GM21367 (cell line): Measurements from ENCODE around the gene RANBP6.
"Not testable (repeated sequence)": the region's sequence is repeated elsewhere in the genome, so short reads cannot be mapped to it uniquely, and the experiment has no call there.

ENCODE experiments used
- ATAC-seq: cut with Tn5 transposase; IDR thresholded peaks from one replicate; pipeline ENCODE4 v1.9.1; 2021; ENCODE audit not compliant: unreplicated experiment

Gene RANBP6

DNA sequence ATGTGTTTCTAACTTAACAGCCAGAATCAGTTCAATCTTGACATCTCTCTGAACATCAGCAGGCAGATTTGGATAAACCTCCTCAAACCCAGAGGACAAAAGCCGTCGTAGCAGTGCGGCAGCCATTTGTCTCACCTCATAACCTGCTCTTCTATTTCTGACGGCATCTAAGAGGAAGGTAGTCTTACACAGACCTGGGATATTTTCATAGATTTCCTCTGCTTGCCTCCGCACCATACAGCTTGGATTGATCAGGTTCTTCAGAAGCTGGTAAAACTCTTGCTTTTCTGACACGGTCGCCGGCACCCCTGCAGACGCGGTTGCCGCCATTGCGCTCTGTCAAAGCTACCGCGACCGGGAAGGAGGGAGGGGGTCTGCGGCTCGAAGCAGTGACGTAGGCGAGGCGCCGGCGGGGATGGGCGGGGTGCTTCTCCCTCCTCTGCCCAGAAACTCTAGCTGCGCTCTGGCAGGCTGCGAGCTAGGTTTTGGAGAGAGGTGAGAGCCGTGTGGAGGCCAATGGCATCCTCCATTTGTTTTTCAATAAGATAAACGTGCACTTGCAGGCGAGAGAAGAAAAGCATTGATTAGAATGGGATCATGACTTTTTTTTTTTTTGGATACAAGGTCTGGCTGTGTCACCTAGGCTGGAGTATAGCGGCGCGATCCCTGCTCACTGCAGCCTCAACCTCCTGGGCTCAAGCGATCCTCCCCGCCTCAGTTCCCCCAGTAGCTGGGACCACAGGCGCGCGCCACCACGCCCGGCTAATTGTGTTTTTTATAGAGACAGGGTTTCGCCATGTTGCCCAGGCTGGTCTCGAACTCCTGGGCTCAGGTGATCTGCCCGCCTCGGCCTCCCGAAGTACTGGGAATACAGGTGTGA, at the start of gene RANBP6:
Gene RANBP6, minus strand, starts transcription at position 347 of the 880 bp plus-strand sequence. Its CDS starts 17 bp downstream, at position 330.
- ATAC-seq: peak; percentile 97

DNA sequence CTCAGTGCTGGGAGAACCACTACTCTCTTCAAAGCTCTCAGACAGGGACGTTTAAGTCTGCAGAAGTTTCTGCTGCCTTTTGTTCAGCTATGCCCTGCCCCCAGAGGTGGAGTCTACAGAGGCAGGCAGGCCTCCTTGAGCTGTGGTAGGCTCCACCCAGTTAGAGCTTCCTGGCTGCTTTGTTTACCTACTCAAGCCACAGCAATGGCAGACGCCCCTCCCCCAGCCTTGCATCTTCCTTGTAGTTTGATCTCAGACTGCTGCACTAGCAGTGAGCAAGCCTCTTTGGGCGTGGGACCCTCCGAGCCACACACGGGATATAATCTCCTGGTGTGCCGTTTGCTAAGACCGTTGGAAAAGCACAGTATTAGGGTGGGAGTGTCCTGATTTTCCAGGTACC, 47.7 kb upstream of the RANBP6 start:
- ATAC-seq: not testable (repeated sequence)

DNA sequence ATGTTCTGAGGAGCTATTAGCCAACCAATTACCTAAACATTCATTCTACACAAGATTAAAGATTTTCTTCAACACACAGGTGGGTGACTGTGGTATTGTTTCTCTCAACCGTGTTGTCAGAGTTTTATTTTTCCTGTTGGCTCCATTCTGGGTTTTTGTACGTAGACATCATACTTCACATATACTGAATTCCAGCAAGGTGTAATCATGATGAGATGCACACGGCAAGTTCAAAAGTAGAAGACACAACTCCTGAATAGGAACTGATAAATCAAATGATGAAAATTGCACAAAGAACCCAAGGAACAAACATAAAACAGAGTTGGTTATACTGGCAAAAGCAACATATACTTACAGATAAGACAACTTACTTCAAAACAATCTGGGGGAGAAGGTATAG, 40.2 kb upstream of the RANBP6 start:
- no peak for ATAC-seq

DNA sequence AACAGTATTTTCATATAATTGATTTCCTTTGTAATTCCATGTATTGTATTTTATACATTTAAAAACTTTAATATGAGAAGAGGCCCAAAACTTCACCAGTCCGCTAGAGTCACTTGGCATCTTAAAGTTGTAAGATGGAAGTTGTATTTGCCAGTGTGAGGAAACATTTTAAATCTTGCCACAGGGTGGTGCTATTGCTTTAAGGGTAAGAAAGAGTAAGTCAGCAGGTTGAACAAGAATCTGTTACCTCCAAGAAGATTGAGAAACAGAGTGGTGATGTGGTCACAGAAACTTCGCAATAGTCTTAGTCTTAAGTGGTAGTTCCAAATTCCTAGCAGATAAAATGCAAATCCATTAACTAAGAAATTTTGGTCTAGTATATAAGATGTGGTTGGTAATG, 39.8 kb upstream of the RANBP6 start:
- no peak for ATAC-seq

DNA sequence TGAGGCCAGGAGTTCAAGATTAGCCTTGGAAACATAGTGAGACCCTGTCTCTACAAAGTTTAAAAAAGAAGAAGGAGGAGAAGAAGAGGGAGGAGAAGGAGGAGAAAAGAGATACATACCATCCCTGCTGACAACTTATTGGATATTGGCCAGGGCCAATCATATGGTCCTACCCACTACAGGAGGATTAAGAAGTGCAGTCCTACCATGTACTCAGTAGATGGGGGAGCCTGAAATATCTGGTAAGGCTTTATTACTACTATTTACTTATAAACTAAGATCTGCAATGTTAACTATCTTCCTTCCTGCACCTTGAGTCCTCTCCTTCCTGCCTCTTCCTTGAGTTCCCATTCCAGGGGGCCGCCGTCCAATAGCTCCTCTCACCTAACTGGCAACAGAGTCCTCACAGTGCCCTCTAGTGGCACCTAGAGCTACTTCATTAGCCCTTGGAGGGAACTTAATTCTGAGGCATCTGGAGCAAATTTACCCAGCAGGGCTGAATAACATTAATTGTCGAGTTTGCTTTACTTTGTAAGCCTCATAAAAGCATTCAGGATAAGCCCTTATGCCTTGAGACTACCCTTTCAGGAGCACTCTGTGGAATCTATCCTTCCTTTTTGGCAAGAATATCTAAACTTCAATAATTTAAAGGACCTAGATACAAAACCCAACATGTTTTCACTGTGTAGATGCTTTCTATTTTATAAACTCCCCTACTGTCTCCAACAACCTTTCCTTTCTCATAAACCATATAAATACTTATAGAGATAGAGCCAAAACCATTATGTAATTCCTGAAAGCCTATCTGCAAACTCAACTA, 39.1 kb upstream of the RANBP6 start:
- ATAC-seq: peak; percentile 35

DNA sequence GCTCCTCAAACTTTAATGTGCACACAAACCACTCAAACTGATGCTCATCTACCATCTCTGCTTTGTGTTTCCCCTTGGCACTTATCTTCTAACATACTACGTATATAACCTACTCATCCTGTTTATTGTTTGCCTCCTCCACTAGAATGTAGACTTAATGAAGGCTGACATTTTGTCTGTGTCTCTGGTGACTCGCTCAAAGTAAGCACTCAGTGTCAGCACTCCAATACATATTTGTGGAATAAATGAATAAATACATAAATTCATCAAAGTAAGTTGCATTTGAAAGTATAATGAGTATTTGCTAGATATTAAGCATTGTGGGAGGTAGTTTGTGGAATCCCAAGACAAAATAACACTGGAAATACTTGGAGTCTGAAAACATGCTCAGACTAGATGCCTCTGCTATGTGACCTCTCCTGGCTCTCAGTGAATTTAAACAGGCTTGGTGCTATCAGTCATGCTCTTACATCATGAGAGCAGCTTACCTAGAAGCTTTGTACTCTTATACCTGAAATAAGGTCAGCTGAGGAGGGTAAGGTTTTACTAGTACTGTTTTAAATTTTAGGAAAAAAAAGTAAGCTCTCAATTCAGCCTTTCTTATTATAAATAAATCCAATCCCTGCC, 37.0 kb upstream of the RANBP6 start:
- no peak for ATAC-seq

DNA sequence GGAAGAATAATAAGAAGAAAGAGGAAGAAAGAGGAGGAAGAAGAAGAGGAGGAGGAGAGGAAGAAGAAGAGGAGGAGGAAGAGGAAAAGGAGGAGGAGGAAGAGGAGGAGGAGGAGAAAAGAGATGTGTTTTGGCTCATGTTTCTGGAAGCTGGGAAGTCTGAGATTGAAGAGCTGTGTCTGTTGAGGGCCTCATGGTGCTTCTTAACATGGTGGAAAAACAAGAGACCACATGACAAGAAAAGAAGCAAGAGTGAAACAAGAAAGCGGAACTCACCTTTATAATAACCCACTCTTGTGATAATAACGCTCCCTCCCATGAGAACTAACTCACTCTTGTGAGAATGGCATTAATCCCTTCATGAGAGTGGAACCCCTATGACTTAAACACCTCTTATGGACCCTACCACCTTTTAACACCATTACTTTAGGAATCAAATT, 36.1 kb upstream of the RANBP6 start:
- peak; percentile 34 for ATAC-seq

DNA sequence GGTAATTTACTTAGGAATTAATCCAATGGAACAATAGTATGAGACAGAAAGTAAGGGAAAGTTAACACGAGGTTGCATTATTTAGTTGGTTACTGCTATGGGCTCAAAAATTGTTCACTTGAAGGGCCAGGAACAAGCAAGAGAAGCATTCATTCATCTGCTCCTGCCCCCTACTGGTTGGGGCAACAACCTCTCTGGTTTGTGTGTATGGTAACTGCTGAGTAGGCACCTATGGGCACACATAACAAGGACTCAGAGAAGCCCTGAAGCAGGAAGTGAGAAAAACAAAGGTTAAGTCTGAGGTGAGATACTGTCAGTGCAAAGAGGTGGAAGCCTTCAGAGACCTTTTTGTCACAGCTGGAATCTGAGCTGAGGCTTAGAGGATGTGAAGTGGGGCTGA, 34.4 kb upstream of the RANBP6 start:
- peak; percentile 57 for ATAC-seq

DNA sequence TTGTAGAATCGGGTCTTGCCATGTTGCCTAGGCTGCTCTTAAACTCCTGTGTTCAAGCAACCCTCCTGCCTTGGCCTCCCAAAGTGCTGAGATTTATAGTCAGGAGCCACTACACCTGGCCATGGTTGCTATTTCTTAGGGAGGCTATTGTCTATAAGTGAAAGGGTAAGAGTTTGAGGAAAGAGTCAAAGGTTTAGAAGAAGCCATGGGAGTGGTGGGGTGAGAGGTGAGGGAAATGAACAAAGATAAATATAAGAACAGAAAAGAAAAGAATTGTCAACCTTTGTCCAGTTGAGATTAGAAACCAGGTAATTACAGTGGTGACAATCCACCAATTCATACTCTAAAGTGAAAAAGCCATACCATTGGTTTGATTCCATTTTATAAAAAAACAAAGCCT, 32.6 kb upstream of the RANBP6 start:
- no peak for ATAC-seq

DNA sequence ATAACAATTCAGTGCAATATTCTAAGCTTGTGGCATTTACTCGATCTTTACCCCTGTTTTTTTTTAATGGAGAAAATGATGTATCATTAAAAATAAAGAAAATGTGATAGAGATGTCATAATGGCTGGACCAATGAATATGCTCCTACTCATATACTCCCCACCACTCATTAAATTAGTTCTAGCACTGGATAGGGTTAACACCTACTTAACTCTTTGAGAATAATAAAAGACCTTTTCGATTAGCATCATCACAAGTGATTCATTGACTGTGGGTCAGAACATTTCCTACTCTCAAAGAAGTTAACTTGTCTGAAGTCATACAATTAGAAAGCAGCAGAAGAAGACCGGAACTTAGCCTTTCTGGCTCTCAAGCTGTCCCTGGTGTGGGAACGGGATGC, 31.6 kb upstream of the RANBP6 start:
- no peak for ATAC-seq

DNA sequence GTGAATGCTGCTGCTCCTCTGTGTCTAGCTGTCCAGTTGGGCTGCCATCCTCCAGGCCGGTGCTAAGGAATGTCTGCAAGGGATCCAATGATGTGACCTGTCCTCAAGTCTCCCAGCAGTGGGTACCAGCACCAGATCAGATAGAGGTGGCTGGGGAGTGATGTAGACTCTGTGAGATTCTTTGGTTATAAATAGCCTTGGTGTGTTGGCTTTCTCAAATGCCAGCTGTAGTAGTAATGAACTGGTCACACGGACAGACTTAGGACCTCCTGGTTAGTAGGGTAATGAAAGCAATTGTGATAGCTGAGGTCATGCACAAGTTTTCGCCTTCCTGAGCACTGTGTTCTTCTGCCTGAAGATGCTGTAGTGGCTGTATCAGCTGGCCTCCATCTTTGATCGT, 29.9 kb upstream of the RANBP6 start:
- no peak for ATAC-seq

DNA sequence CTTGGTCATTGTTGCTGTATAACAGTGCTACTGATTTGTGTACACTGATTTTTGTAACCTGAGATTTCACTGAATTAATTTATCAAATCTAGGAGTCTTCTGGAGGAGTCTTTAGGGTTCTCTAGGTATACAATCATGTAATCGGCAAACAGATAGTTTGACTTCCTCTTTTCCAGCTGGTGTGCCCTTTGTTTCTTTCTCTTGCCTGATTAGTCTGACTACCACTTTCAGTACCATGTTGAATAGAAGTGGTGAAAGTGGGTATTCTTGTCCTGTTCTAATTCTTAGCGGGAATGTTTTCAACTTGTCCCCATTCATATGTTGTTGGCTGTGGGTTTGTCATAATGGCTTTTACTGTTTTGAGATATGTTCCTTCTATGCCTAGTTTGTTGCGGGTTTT, 24.7 kb upstream of the RANBP6 start:
- ATAC-seq: no peak

DNA sequence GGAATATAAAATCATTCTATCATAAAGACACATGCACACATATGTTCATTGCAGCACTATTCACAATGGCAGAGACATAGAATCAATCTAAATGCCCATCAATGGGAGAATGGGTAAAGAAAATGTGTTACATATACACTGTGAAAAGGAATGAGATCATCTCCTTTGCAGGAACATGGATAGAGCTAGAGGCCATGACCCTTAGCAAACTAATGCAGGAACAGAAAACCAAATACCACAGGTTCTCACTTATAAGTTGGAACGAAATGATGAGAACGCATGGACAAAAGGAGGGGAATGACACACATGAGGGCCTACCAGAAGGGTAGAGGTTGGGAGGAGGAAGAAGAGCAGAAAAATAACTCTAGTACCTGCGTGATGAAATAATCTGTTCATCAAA, 21.0 kb upstream of the RANBP6 start:
- ATAC-seq: no peak

DNA sequence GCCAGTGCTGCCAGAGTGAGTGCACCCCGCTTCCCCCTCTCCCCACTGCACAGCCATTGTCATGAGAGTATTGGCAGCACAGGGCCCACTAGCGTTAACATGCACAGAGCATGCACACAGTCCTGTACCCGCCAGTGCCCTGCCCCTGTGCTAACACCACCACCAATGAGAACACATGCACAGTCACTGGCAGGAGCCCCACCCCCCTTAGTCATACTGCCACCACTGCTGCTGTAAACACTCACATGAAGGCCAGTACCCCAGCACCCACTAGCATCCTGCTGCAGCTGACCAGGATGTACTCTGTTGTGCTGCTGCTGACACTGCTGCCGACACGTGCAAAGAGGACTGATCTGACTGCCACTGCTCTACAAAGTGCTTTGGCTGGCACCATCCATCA, 19.5 kb upstream of the RANBP6 start:
- ATAC-seq: no peak

DNA sequence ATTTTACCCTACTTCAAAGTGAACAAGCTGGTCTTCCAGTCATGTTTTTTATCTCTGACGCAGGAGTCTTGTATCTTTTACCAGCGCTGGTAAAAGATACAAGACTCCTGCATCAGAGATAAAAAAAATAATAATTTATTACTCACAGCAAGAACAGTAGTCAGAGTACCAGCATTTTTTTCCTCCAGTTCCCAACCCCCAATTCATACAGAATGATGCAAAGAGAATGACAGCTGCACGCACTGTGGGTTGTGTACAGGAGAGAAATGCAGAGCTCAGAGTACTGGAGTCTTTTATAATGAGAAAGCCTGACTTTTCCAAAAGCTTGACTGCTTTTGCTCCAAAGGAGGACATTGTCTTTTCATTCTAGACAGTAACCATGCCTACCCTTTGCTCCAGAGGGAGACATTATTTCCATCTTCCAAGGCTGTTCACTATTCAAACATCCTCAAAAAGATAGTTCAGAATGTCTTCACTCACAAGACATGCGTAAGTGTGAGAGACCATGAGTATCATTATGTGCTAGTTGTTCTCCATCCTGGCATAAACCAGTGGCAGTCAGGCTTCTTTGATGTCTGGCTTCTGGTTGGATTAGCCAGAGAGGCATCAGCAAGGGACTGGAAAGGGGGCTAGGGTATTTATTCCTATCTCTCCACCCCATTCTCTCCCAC, 14.3 kb upstream of the RANBP6 start:
- ATAC-seq: no peak

DNA sequence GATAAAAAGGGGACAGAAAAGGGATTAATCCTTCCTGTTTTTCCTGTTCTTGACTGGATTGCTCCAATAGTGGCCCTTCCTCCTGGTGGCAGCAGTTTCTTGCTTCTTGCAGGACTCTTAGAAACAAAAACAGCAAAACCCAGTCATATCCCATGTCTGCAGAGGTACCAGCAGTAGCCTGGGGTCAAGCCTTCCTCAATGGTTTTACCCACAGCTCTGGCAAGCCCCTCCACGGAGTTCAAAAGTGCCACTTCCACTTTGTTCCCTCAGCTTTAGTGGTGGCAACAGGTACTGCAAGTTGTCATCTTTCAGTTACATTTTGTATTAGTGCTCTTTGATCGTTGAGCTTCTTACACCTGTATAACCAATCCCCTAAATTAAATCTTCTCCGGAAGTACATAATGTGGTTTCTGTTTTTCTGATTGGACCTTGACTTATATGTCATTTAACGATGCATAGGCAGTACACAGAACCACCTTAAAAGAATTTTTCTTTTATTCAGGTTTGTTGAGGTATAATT, 8.7 kb upstream of the RANBP6 start:
- ATAC-seq: no peak

DNA sequence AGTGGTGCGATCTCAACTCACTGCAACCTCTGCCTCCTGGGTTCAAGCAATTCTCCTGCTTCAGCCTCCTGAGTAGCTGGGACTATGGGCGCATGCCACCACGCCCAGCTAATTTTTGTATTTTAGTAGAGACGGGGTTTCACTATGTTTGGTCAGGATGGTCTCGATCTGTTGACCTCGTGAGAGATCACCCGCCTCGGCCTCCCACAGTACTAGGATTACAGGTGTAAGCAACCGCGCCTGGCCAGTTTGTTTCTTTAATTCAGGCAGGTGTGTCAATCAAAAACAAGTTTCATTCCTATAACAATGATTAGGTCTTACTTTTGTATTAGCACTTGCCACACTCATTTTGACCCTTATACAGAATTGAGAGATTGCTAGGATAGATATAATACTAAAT, 1.6 kb upstream of the RANBP6 start:
- ATAC-seq: not testable (repeated sequence)

DNA sequence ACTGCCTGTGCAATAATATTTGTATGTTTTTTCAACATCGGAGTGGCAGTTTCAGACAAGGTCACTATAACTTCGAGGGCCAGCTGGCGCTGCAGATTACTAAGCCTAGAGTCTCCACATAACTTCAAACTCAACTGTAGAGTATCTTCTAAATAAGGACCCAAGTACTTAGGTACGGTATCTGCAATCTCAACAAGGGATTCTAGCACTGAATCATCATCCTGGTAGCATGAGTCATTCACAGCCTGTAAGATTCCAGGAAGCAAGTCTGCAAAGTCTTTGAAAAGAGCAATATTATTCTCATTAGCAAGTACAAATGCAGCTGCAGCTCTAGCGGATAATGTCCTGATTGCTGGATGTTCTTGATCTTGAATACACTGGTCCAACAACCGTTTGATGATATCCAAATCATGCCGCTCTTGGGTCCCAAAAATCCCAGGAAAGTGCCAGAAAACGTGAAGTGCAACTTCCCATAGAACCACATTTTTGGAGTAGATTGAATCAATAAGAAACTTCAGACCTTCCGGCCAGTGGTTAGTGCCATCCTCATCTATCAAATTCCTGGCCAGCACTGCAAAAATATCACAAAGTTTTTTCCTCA, 654 bp downstream of the RANBP6 start:
- ATAC-seq: no peak

DNA sequence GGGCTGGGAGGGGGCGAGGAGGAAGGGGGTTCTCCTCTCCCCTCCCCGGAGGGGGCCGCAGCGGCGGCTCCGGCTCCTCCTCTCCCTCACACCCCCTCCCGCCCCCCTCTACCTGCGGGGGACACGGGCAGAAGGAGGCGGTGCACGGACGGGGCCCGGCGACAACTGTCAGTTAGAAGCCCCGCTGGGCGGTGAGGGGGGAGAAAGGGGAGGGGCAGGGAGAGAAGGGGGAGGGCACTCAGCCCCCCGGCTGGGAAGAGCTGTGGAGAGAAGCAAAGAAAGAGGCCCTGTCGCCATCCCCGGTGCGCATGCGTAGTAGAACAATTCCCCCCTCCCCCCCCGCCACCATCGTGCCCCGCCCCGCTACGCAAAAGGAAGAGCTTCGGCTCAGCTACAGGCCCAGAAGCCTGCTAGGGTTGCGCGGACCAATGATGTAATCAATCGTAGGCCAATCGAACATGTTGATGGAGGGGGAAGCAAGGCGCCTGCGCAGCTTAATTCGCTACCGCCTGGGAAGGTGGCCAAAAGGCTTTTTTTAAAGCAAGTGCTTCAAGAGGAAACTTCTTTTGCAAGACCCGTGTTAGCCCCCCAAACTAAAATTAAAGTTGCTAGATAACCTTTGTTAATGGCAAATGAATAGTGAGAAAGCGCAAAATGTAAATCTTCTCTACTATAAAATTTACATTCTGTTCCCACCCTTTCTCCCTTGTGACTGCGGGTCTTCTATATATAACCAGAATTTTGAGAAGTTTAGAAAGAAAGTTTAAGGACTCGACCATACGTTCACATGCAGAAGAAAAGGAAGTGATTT, 7.0 kb downstream of the RANBP6 start:
- peak; percentile 64 for ATAC-seq

DNA sequence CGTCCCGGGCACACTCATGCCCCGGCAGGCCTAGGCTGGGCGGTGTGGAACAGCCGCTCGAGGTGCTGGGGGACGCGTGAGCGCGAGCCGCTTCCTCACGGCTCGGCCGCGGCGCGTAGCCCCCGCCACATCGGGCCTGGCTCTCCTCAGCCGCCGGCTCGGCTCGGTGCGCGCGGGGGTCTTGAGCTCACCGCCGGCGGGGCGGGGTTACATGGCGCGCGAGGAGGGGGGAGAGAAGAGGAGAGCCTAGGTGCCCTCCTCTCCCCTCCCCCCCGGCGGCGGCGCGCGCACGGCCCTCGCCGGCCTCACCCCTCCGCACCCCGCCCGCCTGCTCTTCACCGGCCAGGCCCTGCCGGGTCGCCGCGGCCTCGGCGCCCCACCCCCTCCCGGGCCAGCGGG, 7.7 kb downstream of the RANBP6 start:
- peak; percentile 34 for ATAC-seq
